HEK293 (cell line): ENCODE results near the gene CCP110.
A peak's percentile ranks its signal among the peaks of the same experiment; 100 is the strongest.

ENCODE experiments used
- HOXD13 ChIP-seq: sonication (generic); formaldehyde crosslinking; IDR thresholded peaks from 2 replicates; pipeline ENCODE4 v1.8.0; 2022; ENCODE audit warnings: missing genetic modification reagents, borderline replicate concordance
- PRDM10 ChIP-seq: fragments of 450-650 bp; formaldehyde crosslinking; IDR thresholded peaks from 2 replicates; pipeline ENCODE4 v1.5.1; 2016; ENCODE audit warnings: missing biosample characterization, missing genetic modification characterization
- SP7 ChIP-seq: fragments of 450-650 bp; formaldehyde crosslinking; IDR thresholded peaks from 2 replicates; pipeline ENCODE4 v1.5.1; 2016; ENCODE audit warnings: missing biosample characterization, missing genetic modification characterization
- TSHZ1 ChIP-seq: fragments of 450-650 bp; formaldehyde crosslinking; IDR thresholded peaks from 2 replicates; pipeline ENCODE4 v1.5.1; 2016; ENCODE audit warnings: missing biosample characterization, missing genetic modification characterization, borderline replicate concordance
- ZNF138 ChIP-seq: fragments of 450-650 bp; formaldehyde crosslinking; IDR thresholded peaks from 2 replicates; pipeline ENCODE4 v1.5.1; 2016; ENCODE audit warnings: missing biosample characterization, missing genetic modification characterization, borderline replicate concordance
- ZNF155 ChIP-seq: fragments of 450-650 bp; formaldehyde crosslinking; IDR thresholded peaks from 2 replicates; pipeline ENCODE4 v1.5.1; 2016; ENCODE audit warnings: missing biosample characterization, missing genetic modification characterization
- ZNF2 ChIP-seq: fragments of 450-650 bp; formaldehyde crosslinking; IDR thresholded peaks from 2 replicates; pipeline ENCODE4 v1.5.1; 2016; ENCODE audit warnings: missing biosample characterization, missing genetic modification characterization
- ZNF214 ChIP-seq: fragments of 450-650 bp; formaldehyde crosslinking; IDR thresholded peaks from 2 replicates; pipeline ENCODE4 v1.5.1; 2017; ENCODE audit warnings: missing biosample characterization, mild to moderate bottlenecking, missing genetic modification characterization, borderline replicate concordance
- ZNF26 ChIP-seq: fragments of 450-650 bp; formaldehyde crosslinking; IDR thresholded peaks from 2 replicates; pipeline ENCODE4 v1.5.1; 2016; ENCODE audit warnings: missing biosample characterization, missing genetic modification characterization
- ZNF302 ChIP-seq: fragments of 450-650 bp; formaldehyde crosslinking; IDR thresholded peaks from 2 replicates; pipeline ENCODE4 v1.5.1; 2016; ENCODE audit warnings: missing biosample characterization, missing genetic modification characterization, low read depth
- ZNF324 ChIP-seq: fragments of 450-650 bp; formaldehyde crosslinking; IDR thresholded peaks from 2 replicates; pipeline ENCODE4 v1.5.1; 2016; ENCODE audit warnings: missing biosample characterization, missing genetic modification characterization
- ZNF341 ChIP-seq: fragments of 450-650 bp; formaldehyde crosslinking; IDR thresholded peaks from 2 replicates; pipeline ENCODE4; 2016; ENCODE audit warnings: low read depth, missing biosample characterization, missing genetic modification characterization
- ZNF404 ChIP-seq: fragments of 450-650 bp; formaldehyde crosslinking; IDR thresholded peaks from 2 replicates; pipeline ENCODE4 v1.5.1; 2017; ENCODE audit warnings: missing biosample characterization, missing genetic modification characterization
- ZNF433 ChIP-seq: fragments of 450-650 bp; formaldehyde crosslinking; IDR thresholded peaks from 2 replicates; pipeline ENCODE4 v1.5.1; 2016; ENCODE audit warnings: missing biosample characterization, missing genetic modification characterization, low read depth
- ZNF449 ChIP-seq: fragments of 450-650 bp; formaldehyde crosslinking; IDR thresholded peaks from 2 replicates; pipeline ENCODE4 v1.5.1; 2017; ENCODE audit warnings: missing biosample characterization, mild to moderate bottlenecking, missing genetic modification characterization, moderate library complexity
- ZNF501 ChIP-seq: fragments of 450-650 bp; formaldehyde crosslinking; IDR thresholded peaks from 2 replicates; pipeline ENCODE4 v1.5.1; 2016; ENCODE audit warnings: missing biosample characterization, missing genetic modification characterization
- ZNF514 ChIP-seq: fragments of 450-650 bp; formaldehyde crosslinking; IDR thresholded peaks from 2 replicates; pipeline ENCODE4 v1.5.1; 2016; ENCODE audit warnings: missing biosample characterization, missing genetic modification characterization
- ZNF548 ChIP-seq: fragments of 450-650 bp; formaldehyde crosslinking; IDR thresholded peaks from 2 replicates; pipeline ENCODE4 v1.5.1; 2016; ENCODE audit warnings: missing biosample characterization, missing genetic modification characterization
- ZNF549 ChIP-seq: fragments of 450-650 bp; IDR thresholded peaks from 2 replicates; pipeline ENCODE4 v1.5.1; 2018; ENCODE audit warnings: missing biosample characterization, missing genetic modification characterization, mild to moderate bottlenecking, inconsistent platforms, moderate library complexity
- ZNF660 ChIP-seq: fragments of 450-650 bp; IDR thresholded peaks from 2 replicates; pipeline ENCODE4 v1.5.1; 2018; ENCODE audit warnings: missing biosample characterization, mild to moderate bottlenecking, missing genetic modification characterization
- ZNF701 ChIP-seq: fragments of 450-650 bp; formaldehyde crosslinking; IDR thresholded peaks from 2 replicates; pipeline ENCODE4 v1.5.1; 2016; ENCODE audit warnings: missing biosample characterization, missing genetic modification characterization
- ZNF777 ChIP-seq: fragments of 450-650 bp; formaldehyde crosslinking; IDR thresholded peaks from 2 replicates; pipeline ENCODE4 v1.5.1; 2017; ENCODE audit warnings: missing biosample characterization, missing genetic modification characterization, borderline replicate concordance
- ZNF792 ChIP-seq: fragments of 450-650 bp; formaldehyde crosslinking; IDR thresholded peaks from 2 replicates; pipeline ENCODE4 v1.5.1; 2016; ENCODE audit warnings: missing biosample characterization, missing genetic modification characterization
- ZNF830 ChIP-seq: fragments of 450-650 bp; IDR thresholded peaks from 2 replicates; pipeline ENCODE4 v1.5.0; 2018; ENCODE audit warnings: missing biosample characterization, missing genetic modification characterization, low read depth, mild to moderate bottlenecking, moderate library complexity
- ZNF843 ChIP-seq: fragments of 450-650 bp; formaldehyde crosslinking; IDR thresholded peaks from 2 replicates; pipeline ENCODE4 v1.5.1; 2016; ENCODE audit warnings: missing biosample characterization, missing genetic modification characterization
- TF ChIP-seq, protein P1 (sequence below): fragments of 450-650 bp; formaldehyde crosslinking; IDR thresholded peaks from 2 replicates; pipeline ENCODE4 v1.5.1; 2016; ENCODE audit warnings: missing biosample characterization, missing genetic modification characterization, borderline replicate concordance

CCP110 gene

GRCh38 chr16:19521471-19522396 is 2.0 kb upstream of the CCP110 start, which contains the start of gene GDE1 (continued):
- TF ChIP-seq ZNF2 (peak; percentile 68; the same call in 1 of the 2 replicates), ZNF843 (0 out of 2 replicates have a peak, but pooled peaks have one; percentile 21), ZNF138 (no peak), TSHZ1 (tag by site-specific recombination) (no peak), SP7 (tag by site-specific recombination) (peak; percentile 47), ZNF514 (tag by site-specific recombination) (no peak), ZNF341 (tag by site-specific recombination) (peak; percentile 37; the same call in 1 of the 2 replicates), ZNF548 (tag by site-specific recombination) (no peak), HOXD13 (CRISPR knock-in tag) (no peak), ZNF830 (tag by site-specific recombination) (no peak), ZNF701 (tag by site-specific recombination) (no peak), ZNF26 (tag by site-specific recombination) (no peak), ZNF302 (tag by site-specific recombination) (no peak), ZNF501 (peak; percentile 49), ZNF449 (tag by site-specific recombination) (peak; percentile 82), PRDM10 (peak; percentile 77), ZNF433 (tag by site-specific recombination) (no peak), ZNF214 (tag by site-specific recombination) (no peak), ZNF404 (tag by site-specific recombination) (no peak), ZNF660 (peak; percentile 54; the same call in 1 of the 2 replicates), ZNF549 (tag by site-specific recombination) (no peak), ZNF155 (tag by site-specific recombination) (no peak), ZNF324 (tag by site-specific recombination) (no peak), ZNF777 (tag by site-specific recombination) (no peak), ZNF792 (tag by site-specific recombination) (no peak)
- TF ChIP-seq, protein P1, sequence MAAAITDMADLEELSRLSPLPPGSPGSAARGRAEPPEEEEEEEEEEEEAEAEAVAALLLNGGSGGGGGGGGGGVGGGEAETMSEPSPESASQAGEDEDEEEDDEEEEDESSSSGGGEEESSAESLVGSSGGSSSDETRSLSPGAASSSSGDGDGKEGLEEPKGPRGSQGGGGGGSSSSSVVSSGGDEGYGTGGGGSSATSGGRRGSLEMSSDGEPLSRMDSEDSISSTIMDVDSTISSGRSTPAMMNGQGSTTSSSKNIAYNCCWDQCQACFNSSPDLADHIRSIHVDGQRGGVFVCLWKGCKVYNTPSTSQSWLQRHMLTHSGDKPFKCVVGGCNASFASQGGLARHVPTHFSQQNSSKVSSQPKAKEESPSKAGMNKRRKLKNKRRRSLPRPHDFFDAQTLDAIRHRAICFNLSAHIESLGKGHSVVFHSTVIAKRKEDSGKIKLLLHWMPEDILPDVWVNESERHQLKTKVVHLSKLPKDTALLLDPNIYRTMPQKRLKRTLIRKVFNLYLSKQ (tag by site-specific recombination): no peak
